Measurements from ENCODE around the gene RPUSD4. TPM values are rescaled to one million over a fixed set of nuclear protein-coding genes. Genes with fewer than 3 reads are reported as not detected.

RPUSD4 gene
- total RNA-seq, 1 donor from 2014 or later, result 46.7 TPM

DNA sequence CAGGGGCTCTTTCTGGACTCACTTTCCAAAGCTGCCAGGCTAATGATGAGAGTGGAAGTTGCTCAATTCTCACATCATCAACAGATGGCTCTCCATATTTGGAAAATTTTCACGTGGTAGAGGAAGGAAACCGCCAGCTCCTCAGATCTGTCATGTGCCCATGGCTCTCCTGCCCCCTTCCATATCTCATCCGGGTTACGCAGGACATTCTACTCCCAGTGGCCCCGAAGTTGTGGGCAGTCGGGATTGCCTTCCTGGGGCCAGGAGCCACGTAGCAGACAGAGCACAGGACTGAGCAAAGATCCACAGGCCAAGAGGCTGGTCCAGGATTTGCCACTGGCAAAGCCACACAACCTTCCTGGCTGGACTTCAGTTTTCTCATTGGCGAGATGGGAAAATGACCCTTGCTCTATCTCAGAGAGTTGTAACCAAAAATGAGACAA is 38.8 kb downstream of the RPUSD4 start:
- Mint-ChIP-seq H3K4me3 (no peak overlapping the region), H3K9me3 (peaks cover 4% of the 10 kb centered on the region), H3K27ac (peak overlapping the region; percentile 68), H3K4me1 (peaks cover 10% of the 10 kb centered on the region), H3K27me3 (ENCODE audit: insufficient read depth, low read depth) (peaks cover 8% of the 10 kb centered on the region), H3K36me3 (no peaks in the 10 kb centered on the region)
- H3K27ac ChIP-seq, result no peak overlapping the region
- no peak overlapping the region for H3K9ac ChIP-seq
- no peaks in the 10 kb centered on the region for H4K20me1 ChIP-seq (ENCODE audit: low read depth)
- H3K27me3 ChIP-seq, result no peaks in the 10 kb centered on the region
- no peaks in the 10 kb centered on the region for H3K79me2 ChIP-seq (ENCODE audit: low read depth)
- H3K4me2 ChIP-seq, result no peak overlapping the region
- DNase-seq (ENCODE audit: low spot score), result no peak
- no peaks in the 10 kb centered on the region for H3K36me3 ChIP-seq
- no peak overlapping the region for H3K4me3 ChIP-seq
- no peaks in the 10 kb centered on the region for H3F3A ChIP-seq (ENCODE audit: low read depth)
- no peak overlapping the region for H2AFZ ChIP-seq (replicated peaks)
- TF ChIP-seq EZH2phosphoT487 (IDR thresholded peaks at IDR 0.05), result no peak
- no peak for TF ChIP-seq EZH2 (IDR thresholded peaks at IDR 0.05)
- TF ChIP-seq, protein P1, sequence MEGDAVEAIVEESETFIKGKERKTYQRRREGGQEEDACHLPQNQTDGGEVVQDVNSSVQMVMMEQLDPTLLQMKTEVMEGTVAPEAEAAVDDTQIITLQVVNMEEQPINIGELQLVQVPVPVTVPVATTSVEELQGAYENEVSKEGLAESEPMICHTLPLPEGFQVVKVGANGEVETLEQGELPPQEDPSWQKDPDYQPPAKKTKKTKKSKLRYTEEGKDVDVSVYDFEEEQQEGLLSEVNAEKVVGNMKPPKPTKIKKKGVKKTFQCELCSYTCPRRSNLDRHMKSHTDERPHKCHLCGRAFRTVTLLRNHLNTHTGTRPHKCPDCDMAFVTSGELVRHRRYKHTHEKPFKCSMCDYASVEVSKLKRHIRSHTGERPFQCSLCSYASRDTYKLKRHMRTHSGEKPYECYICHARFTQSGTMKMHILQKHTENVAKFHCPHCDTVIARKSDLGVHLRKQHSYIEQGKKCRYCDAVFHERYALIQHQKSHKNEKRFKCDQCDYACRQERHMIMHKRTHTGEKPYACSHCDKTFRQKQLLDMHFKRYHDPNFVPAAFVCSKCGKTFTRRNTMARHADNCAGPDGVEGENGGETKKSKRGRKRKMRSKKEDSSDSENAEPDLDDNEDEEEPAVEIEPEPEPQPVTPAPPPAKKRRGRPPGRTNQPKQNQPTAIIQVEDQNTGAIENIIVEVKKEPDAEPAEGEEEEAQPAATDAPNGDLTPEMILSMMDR (IDR thresholded peaks at IDR 0.05), result no peak
- no peaks in the 10 kb centered on the region for H3K9me3 ChIP-seq (ENCODE audit: low read depth)
- H3K4me1 ChIP-seq, result no peaks in the 10 kb centered on the region

DNA sequence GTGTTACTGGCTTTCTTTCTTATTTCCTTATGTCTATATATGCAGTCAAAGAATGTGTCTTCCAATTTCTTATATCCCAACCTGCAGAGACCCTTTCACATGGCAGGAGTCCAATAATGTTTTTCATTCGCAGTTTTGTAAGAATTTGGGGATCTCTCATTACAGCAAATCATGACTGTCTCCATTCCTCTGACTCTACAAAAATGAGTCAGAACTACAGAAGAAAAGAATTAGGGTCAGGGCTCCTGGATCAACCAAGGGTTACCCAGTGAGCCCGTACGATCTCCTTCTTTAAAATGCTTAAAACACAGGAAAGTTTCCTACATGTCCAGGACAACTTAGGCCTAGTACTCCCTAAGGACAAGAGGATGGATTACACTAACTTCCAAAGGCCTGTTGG is 42.2 kb downstream of the RPUSD4 start:
- Histone ChIP-seq H3K27ac (no peak overlapping the region), H3K9ac (no peak overlapping the region), H3K9me3 (ENCODE audit: low read depth) (no peaks in the 10 kb centered on the region), H3K4me1 (peaks cover 19% of the 10 kb centered on the region), H3K36me3 (no peaks in the 10 kb centered on the region), H3K79me2 (ENCODE audit: low read depth) (no peaks in the 10 kb centered on the region), H2AFZ (replicated peaks) (no peak overlapping the region), H3K4me3 (no peak overlapping the region), H3K27me3 (no peaks in the 10 kb centered on the region), H4K20me1 (ENCODE audit: low read depth) (no peaks in the 10 kb centered on the region), H3K4me2 (no peak overlapping the region), H3F3A (ENCODE audit: low read depth) (peaks cover 11% of the 10 kb centered on the region)
- Mint-ChIP-seq H3K27ac (no peak overlapping the region), H3K4me3 (no peak overlapping the region), H3K36me3 (no peaks in the 10 kb centered on the region), H3K4me1 (peaks cover 34% of the 10 kb centered on the region), H3K9me3 (peaks cover 4% of the 10 kb centered on the region), H3K27me3 (ENCODE audit: insufficient read depth, low read depth) (peaks cover 10% of the 10 kb centered on the region)
- TF ChIP-seq EZH2 (IDR thresholded peaks at IDR 0.05) (no peak), EZH2phosphoT487 (IDR thresholded peaks at IDR 0.05) (no peak)
- TF ChIP-seq, protein P1 (IDR thresholded peaks at IDR 0.05), result no peak
- DNase-seq (ENCODE audit: low spot score), result no peak

DNA sequence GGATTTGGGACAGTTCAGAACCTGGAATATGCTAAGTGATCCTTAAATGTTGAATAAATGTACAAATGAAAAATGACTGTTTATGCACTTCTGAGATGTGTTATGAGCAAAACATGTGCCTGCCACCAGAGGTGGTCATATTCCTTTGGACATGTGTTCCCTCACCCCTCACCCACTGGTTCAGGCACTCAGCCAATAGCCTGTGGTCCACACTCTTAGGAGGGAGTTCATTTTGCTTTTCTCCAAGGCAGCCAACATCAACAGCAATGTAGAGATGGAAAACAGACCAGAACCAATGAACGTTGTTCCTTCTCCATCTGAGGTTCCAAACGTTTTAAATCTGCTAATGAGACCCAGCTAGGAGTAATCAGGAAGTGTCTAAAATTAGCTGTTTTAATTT is 44.0 kb downstream of the RPUSD4 start:
- Histone ChIP-seq H3K27me3 (no peaks in the 10 kb centered on the region), H3K27ac (no peak overlapping the region), H3K79me2 (ENCODE audit: low read depth) (no peaks in the 10 kb centered on the region), H3K4me1 (peaks cover 37% of the 10 kb centered on the region), H3F3A (ENCODE audit: low read depth) (peaks cover 29% of the 10 kb centered on the region), H3K9me3 (ENCODE audit: low read depth) (no peaks in the 10 kb centered on the region), H4K20me1 (ENCODE audit: low read depth) (no peaks in the 10 kb centered on the region), H3K4me2 (no peak overlapping the region), H3K9ac (no peak overlapping the region), H3K36me3 (no peaks in the 10 kb centered on the region), H3K4me3 (no peak overlapping the region), H2AFZ (replicated peaks) (no peak overlapping the region)
- Mint-ChIP-seq H3K27me3 (ENCODE audit: insufficient read depth, low read depth) (peaks cover 8% of the 10 kb centered on the region), H3K4me1 (peaks cover 47% of the 10 kb centered on the region), H3K27ac (no peak overlapping the region), H3K4me3 (no peak overlapping the region), H3K36me3 (no peaks in the 10 kb centered on the region), H3K9me3 (peaks cover 4% of the 10 kb centered on the region)
- no peak for TF ChIP-seq EZH2 (IDR thresholded peaks at IDR 0.05)
- TF ChIP-seq, protein P1 (IDR thresholded peaks at IDR 0.05), result no peak
- TF ChIP-seq EZH2phosphoT487 (IDR thresholded peaks at IDR 0.05), result no peak
- DNase-seq (ENCODE audit: low spot score), result no peak
